CD4-positive, alpha-beta T cell treated with Interleukin-17A for 4 hours (primary cell): Measurements from ENCODE around the gene EIF4G3.

ENCODE experiments used
- DNase-seq: peaks from one replicate; pipeline ENCODE4 v3.0.0-alpha.2; 2020; ENCODE audit warnings: mixed read lengths

EIF4G3 gene

GRCh38 chr1:20987831-20988825 lies 188.6 kb downstream of the EIF4G3 start:
- DNase-seq = no peak

- peak; percentile 4 for DNase-seq
Observed at GRCh38 chr1:20983297-20983889, 193.3 kb downstream of the EIF4G3 start.

GRCh38 chr1:20982316-20982715 lies 194.4 kb downstream of the EIF4G3 start:
- no peak for DNase-seq

GRCh38 chr1:20981915-20982314 lies 194.8 kb downstream of the EIF4G3 start:
- DNase-seq = no peak

- no peak for DNase-seq
Observed at GRCh38 chr1:20980051-20980450, 196.6 kb downstream of the EIF4G3 start.

DNA sequence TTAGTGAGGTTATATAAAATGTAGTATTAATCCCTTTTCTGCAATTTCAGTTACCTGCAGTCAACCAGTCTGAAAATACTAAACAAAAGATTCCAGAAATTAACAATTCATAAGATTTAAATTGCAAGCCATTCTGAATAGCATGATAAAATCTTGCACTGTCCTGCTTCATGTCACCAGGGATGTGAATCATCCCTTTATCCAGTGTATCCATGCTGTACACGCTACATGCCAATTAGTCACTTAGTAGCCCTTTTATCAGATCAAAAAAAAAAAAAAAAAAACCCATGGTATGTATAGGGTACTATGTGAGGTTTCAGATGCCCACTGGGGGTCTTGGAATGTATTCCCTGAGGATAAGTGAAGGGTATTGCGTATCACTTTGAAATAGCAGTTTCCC lies 198.3 kb downstream of the EIF4G3 start:
- DNase-seq = no peak

DNA sequence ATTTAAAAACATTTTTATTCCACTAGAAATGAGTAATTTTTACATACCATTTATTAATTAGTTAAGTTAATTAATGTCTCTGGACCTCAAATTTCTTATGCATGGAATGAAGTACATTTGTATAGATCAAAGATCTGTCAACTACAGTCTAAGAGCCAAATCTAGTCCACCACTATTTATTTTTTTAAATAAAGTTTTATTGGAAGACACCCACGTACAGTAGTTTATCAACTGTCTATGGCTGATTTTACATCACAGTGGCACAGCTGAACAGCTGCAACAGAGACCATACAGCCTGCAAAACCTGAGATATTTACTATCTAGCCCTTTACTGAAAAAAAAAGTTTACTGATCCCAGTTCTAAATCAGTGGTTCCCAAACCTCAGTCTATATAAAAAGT lies 201.0 kb downstream of the EIF4G3 start:
- DNase-seq = no peak

- DNase-seq = no peak
Observed at GRCh38 chr1:20974951-20975350, 201.7 kb downstream of the EIF4G3 start.

DNA sequence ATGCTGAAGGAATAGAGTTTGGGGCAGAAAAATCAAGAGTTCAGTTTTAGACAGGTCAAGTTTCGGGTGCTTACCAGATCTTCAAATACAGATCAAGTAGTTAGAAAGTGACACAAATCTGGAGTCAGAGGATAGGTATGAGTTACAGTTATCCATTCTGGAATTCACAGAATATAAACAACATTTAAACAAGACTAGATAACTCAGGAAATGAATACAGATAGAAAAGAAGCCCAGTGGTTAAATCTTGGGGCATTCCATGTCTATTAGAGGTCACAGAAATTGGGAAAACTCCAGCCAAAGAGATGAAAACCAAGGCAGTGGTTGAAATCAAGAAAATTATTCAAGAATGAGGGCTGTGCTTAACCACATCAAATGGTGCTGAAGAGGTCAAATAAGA lies 202.6 kb downstream of the EIF4G3 start:
- no peak for DNase-seq

GRCh38 chr1:20972855-20973254 lies 203.8 kb downstream of the EIF4G3 start:
- DNase-seq = no peak

DNA sequence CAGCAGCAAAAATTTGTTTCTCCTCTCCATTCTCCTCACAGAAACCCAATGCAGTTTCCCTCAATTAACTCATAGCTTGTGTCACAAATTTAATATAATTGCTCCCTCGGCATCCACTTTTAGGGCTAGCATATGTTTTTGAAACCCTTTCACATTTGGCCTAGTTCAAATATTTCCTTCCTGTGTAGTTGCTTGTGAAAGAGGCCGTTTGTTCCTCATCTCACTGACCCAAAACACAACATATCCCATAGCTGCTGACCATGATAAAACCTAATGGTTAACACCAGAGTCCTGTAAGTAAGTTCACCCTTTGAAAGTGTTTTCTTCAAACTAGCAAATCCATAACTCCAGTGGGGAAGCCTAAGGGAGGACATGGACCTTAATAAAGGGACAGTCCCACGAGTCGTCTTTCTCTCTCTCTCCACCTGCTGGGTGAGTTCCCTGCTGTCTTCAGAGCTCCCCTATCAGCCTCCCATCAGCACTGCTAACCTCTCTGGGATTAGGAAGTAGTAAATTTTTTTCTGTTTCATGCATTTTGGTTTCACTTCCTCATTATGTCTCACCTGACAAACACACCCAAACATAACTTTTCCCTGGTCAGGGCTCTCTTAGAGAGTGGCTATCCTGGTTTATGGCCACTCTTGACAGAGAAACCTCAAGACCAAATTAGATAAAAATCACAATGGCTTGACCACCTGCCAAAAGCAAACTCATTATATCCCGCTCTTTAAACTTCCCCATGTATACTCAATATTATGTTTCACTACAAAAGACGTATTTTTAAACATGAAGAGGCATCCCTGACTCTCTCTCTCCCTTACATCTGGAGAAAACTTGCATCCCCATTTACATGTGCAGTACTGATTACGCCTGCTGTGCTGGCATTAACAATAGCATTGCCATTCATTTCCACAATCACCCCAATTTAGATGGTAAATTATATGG lies 211.9 kb downstream of the EIF4G3 start:
- DNase-seq = no peak

GRCh38 chr1:20962576-20963258 lies 214.0 kb downstream of the EIF4G3 start:
- DNase-seq = no peak

GRCh38 chr1:20958430-20958829 lies 218.3 kb downstream of the EIF4G3 start:
- no peak for DNase-seq

- no peak for DNase-seq
Observed at GRCh38 chr1:20956272-20956671, 220.4 kb downstream of the EIF4G3 start.

DNA sequence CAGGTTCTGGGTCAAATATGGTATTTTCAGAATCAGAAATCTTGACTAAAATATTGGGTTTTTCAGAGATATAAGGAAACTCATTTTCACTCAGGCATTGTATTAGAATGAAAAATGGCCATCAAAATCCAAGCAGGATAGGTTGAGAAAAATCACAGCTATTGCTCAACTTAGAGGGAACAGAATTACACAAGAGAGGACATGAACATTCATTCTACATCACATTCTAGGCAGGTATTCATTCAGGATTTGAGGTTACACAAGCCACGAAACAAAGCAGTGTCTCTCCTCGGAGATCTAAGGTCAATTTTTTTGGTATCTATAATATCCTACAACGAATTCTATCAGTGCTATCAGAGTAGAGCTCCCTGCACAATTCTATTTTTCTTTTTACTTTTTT lies 226.0 kb downstream of the EIF4G3 start:
- no peak for DNase-seq

GRCh38 chr1:20949871-20950590 lies 226.7 kb downstream of the EIF4G3 start:
- DNase-seq = no peak

DNA sequence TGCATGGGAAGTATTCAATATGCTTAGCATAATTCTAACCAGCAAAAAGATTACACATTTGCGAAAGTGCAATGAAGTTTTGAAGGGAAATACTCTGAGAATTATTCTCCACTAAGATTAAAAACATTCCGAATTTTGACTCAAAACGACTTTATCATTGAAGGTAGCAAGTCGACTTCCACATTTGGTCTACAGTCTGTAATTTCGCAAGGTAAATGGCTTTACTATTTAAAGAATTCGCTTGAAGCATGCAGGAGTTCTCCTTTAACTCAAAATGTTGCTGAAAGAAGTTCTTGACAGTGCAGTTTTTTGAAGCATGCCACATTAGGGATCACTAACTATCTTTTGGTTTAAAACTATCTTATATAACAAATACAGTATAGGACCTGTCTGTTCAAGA lies 228.6 kb downstream of the EIF4G3 start:
- DNase-seq = no peak

- DNase-seq = no peak
Observed at GRCh38 chr1:20947409-20947808, 229.3 kb downstream of the EIF4G3 start.

DNA sequence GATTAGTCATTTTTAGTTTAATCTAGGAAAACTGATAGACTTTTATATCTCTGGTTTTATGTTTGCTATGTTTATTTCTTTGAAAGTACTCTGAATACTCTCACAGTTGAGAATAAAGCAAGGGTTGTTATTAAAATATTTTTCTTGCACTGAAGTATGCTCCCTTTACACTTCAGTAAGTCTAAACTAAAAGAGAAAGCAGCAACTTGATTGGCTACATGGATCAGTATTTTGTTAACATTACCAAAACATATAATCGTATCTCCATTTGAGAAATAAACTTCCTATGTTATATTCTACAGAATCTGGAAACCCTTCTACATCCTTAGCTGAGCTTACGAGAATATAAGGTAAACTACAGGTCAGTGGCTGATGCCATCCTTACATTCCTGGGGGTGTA lies 240.1 kb downstream of the EIF4G3 start:
- no peak for DNase-seq

DNA sequence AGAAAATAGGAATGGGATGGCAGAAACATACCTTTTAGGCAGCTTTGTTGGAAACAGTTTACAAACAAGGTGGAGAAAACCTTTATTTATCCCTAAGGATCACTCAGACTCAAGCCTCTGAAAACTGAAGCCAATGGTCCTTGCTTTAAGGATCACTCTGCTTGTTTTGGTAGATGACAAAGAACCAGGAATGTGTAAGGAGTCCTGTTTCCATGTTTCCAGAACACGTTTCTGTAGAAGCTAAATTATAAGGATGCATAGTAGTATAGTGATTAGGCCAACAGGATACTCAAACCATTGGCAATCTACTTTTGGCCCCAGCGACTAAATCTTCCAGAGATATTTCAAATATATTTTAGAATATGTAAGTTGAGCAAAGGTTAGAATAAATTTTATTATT lies 240.5 kb downstream of the EIF4G3 start:
- DNase-seq = no peak

DNA sequence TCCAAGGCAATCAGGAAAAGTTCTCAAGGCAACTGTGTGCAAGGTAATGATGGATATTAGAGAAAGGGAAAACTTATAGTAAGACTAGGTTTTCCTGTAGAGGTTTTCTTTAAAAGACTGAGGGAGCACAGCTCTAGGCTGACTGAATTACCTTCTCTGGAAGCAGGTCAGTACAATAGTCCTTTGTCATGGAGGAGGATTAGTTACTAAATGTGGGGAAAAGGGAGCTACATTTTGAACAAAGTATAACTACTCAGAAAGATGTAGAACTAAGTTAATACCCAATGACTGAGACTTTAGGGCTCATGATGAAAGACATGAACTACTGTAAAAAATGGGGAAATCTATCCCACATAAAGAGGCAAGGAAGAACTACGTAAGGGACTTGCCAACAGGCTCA lies 241.0 kb downstream of the EIF4G3 start:
- DNase-seq = no peak

DNA sequence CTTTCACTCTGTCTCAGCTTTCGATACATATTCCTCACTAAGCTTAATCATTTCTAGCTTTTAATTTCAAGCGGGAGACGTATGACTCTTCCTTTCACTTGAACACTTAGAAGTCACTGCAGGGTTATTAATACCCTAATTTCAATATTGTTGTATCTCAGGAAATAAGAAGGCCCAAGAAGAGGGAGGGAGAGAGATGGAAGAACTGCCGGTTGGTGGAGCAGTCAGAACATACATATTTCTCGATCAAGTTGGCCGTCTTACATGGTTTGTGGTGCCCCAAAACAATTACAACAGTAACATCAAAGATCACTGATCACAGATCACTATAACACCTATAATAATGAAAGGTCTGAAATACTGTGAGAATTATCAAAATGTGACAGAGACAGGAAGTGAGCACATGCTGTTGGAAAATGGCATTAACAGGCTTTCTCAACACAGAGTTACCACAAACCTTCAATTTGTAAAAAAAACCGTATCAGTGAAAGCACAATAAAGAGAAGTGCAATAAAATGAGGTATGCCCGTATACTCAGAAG lies 244.2 kb downstream of the EIF4G3 start:
- no peak for DNase-seq
